Measurements from ENCODE around the gene SLC39A7. TPM values are rescaled to one million over a fixed set of nuclear protein-coding genes. Genes with fewer than 3 reads are reported as not detected.

SLC39A7 gene
- total and polyA plus RNA-seq, 4 donors: 8.9 to 112 (median 71.1) TPM

DNA sequence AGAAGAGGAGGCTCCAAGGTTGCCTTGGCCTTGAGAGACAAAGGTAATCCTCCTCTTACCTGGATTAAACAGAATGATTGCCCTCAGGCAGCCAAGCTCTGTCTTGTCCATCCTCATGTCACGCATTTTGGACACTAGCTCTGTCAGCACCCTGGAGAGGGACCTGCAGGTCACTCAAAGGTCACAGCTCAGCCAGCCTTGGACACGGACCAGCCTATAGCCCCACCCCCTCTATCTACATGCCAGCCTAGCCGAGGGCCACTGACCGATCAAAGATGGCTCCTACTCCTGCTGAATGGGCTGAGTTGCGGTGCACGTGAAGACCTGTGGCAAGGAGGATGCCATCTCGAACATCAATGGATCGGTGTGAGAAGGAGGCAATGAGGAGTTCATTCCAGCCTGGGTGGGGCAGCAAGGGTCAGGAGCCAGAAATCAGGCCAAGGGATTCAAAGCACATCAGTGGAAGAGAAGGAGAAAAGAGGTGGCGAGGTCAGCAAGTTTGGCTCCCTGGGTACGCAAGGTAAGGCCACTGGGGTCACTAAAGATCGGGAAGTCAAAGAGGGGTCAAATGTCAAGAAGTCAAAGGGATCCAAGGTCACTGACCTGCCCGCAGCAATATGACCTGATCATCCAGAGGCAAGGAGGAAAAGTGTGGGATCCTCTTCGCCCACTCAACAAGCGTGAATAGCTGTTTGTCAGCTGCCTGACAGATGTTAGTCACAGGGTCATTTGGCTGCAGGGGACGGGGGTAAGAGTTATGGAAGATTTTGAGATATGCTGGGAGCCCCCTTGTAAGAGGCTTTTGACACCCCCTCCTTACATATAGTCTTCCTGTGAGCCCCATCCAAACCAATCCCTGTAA, 5.1 kb upstream of the SLC39A7 start:
- Histone ChIP-seq H3K36me3 (ENCODE audit: control insufficient read depth in 4 of 4, insufficient read depth in 3 of 4, low read depth in 1 of 4, low read length in 3 of 4) (peaks cover 0 to 31% (median 24%) of the 10 kb centered on the region in 4 donors), H3K9ac (ENCODE audit: low read depth in 1 of 2, low read length in 2 of 2) (no peak overlapping the region), H3K27me3 (ENCODE audit: control insufficient read depth in 4 of 4, insufficient read depth in 4 of 4, low read length in 3 of 4) (no peaks in the 10 kb centered on the region), H3K27ac (ENCODE audit: low read depth in 1 of 2, low read length in 2 of 2) (no peak overlapping the region), H3K4me3 (ENCODE audit: low read depth in 1 of 3, low read length in 3 of 3) (no peak overlapping the region), H3K9me3 (ENCODE audit: control insufficient read depth in 4 of 4, low read length in 3 of 4) (no peaks in the 10 kb centered on the region), H3K4me1 (ENCODE audit: control insufficient read depth in 4 of 4, insufficient read depth in 4 of 4, low read length in 3 of 4) (peaks cover 5 to 52% (median 37%) of the 10 kb centered on the region in 4 donors)
- TF ChIP-seq, protein P1, sequence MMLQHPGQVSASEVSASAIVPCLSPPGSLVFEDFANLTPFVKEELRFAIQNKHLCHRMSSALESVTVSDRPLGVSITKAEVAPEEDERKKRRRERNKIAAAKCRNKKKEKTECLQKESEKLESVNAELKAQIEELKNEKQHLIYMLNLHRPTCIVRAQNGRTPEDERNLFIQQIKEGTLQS (IDR thresholded peaks at IDR 0.05): no peak
- no peak for TF ChIP-seq TAF1 (conservative IDR thresholded peaks at IDR 0.05)
- TF ChIP-seq FOXA1 (IDR thresholded peaks at IDR 0.05): no peak
- TF ChIP-seq SP1 (IDR thresholded peaks at IDR 0.05): peak; percentile 71
- TF ChIP-seq, protein P2, sequence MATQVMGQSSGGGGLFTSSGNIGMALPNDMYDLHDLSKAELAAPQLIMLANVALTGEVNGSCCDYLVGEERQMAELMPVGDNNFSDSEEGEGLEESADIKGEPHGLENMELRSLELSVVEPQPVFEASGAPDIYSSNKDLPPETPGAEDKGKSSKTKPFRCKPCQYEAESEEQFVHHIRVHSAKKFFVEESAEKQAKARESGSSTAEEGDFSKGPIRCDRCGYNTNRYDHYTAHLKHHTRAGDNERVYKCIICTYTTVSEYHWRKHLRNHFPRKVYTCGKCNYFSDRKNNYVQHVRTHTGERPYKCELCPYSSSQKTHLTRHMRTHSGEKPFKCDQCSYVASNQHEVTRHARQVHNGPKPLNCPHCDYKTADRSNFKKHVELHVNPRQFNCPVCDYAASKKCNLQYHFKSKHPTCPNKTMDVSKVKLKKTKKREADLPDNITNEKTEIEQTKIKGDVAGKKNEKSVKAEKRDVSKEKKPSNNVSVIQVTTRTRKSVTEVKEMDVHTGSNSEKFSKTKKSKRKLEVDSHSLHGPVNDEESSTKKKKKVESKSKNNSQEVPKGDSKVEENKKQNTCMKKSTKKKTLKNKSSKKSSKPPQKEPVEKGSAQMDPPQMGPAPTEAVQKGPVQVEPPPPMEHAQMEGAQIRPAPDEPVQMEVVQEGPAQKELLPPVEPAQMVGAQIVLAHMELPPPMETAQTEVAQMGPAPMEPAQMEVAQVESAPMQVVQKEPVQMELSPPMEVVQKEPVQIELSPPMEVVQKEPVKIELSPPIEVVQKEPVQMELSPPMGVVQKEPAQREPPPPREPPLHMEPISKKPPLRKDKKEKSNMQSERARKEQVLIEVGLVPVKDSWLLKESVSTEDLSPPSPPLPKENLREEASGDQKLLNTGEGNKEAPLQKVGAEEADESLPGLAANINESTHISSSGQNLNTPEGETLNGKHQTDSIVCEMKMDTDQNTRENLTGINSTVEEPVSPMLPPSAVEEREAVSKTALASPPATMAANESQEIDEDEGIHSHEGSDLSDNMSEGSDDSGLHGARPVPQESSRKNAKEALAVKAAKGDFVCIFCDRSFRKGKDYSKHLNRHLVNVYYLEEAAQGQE (IDR thresholded peaks at IDR 0.05): peak; percentile 99
- TF ChIP-seq RAD21 (IDR thresholded peaks at IDR 0.05): no peak
- TF ChIP-seq JUND (IDR thresholded peaks at IDR 0.05): no peak
- TF ChIP-seq NR2F2 (IDR thresholded peaks at IDR 0.05): peak; percentile 84
- TF ChIP-seq HNF4A (conservative IDR thresholded peaks at IDR 0.05): peak; percentile 21 to 46
- peak; percentile 88 for TF ChIP-seq YY1 (IDR thresholded peaks at IDR 0.05)
- TF ChIP-seq, protein P3, sequence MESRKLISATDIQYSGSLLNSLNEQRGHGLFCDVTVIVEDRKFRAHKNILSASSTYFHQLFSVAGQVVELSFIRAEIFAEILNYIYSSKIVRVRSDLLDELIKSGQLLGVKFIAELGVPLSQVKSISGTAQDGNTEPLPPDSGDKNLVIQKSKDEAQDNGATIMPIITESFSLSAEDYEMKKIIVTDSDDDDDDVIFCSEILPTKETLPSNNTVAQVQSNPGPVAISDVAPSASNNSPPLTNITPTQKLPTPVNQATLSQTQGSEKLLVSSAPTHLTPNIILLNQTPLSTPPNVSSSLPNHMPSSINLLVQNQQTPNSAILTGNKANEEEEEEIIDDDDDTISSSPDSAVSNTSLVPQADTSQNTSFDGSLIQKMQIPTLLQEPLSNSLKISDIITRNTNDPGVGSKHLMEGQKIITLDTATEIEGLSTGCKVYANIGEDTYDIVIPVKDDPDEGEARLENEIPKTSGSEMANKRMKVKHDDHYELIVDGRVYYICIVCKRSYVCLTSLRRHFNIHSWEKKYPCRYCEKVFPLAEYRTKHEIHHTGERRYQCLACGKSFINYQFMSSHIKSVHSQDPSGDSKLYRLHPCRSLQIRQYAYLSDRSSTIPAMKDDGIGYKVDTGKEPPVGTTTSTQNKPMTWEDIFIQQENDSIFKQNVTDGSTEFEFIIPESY (IDR thresholded peaks at IDR 0.05): no peak
- peak; percentile 91 to 96 for TF ChIP-seq RXRA (IDR thresholded peaks at IDR 0.05)
- 61% methylated on average over 15 of the region's 15 CpGs for WGBS
- peak; percentile 56 for DNase-seq (ENCODE audit: low spot score)

DNA sequence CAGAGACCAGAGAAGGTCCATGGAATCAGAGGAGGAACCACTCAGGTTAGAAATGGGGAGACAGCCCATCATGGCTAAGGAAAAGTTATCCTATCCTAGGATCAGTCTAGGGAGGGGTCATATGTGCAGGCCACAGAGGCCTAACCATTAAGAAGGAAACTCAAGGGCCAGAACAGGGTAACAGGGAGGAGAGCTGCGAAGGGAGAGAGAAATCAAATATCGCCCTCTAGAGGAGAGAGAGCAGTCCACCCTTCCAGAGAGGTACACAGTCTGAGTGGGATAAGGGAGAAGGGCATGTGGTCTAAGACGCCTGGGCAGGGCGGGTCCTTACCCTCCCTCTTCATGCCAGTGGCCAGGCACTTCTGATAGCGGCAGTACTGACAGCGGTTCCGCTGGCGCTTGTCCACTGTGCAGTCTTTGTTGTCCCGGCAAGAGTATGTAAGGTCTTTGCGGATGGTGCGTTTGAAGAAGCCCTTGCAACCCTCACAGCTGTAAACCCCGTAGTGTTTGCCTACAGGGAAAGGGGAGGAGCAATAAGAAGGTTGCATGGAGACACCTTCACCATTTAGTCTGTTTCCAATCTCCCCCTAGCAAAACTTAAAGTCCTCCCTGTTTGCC, 3.1 kb upstream of the SLC39A7 start:
- Histone ChIP-seq H3K4me1 (ENCODE audit: control insufficient read depth in 4 of 4, insufficient read depth in 4 of 4, low read length in 3 of 4) (peaks cover 8 to 63% (median 51%) of the 10 kb centered on the region in 4 donors), H3K9ac (ENCODE audit: low read depth in 1 of 2, low read length in 2 of 2) (no peak overlapping the region), H3K36me3 (ENCODE audit: control insufficient read depth in 4 of 4, insufficient read depth in 3 of 4, low read depth in 1 of 4, low read length in 3 of 4) (peaks cover 0 to 36% (median 28%) of the 10 kb centered on the region in 4 donors), H3K4me3 (ENCODE audit: low read depth in 1 of 3, low read length in 3 of 3) (no peak overlapping the region), H3K9me3 (ENCODE audit: control insufficient read depth in 4 of 4, low read length in 3 of 4) (no peaks in the 10 kb centered on the region), H3K27ac (ENCODE audit: low read depth in 1 of 2, low read length in 2 of 2) (no peak overlapping the region), H3K27me3 (ENCODE audit: control insufficient read depth in 4 of 4, insufficient read depth in 4 of 4, low read length in 3 of 4) (no peaks in the 10 kb centered on the region)
- TF ChIP-seq RAD21 (IDR thresholded peaks at IDR 0.05): peak; percentile 63 to 76
- no peak for TF ChIP-seq HNF4A (conservative IDR thresholded peaks at IDR 0.05)
- TF ChIP-seq, protein P3 (IDR thresholded peaks at IDR 0.05): no peak
- peak in 1 of 2 donors; percentile 18 for TF ChIP-seq RXRA (IDR thresholded peaks at IDR 0.05)
- TF ChIP-seq, protein P4, sequence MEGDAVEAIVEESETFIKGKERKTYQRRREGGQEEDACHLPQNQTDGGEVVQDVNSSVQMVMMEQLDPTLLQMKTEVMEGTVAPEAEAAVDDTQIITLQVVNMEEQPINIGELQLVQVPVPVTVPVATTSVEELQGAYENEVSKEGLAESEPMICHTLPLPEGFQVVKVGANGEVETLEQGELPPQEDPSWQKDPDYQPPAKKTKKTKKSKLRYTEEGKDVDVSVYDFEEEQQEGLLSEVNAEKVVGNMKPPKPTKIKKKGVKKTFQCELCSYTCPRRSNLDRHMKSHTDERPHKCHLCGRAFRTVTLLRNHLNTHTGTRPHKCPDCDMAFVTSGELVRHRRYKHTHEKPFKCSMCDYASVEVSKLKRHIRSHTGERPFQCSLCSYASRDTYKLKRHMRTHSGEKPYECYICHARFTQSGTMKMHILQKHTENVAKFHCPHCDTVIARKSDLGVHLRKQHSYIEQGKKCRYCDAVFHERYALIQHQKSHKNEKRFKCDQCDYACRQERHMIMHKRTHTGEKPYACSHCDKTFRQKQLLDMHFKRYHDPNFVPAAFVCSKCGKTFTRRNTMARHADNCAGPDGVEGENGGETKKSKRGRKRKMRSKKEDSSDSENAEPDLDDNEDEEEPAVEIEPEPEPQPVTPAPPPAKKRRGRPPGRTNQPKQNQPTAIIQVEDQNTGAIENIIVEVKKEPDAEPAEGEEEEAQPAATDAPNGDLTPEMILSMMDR (IDR thresholded peaks at IDR 0.05; ENCODE audit: low read depth, low read length, missing input control): peak; percentile 55
- TF ChIP-seq, protein P2 (IDR thresholded peaks at IDR 0.05): no peak
- TF ChIP-seq, protein P5, sequence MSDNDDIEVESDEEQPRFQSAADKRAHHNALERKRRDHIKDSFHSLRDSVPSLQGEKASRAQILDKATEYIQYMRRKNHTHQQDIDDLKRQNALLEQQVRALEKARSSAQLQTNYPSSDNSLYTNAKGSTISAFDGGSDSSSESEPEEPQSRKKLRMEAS (IDR thresholded peaks at IDR 0.05): no peak
- peak; percentile 50 for DNase-seq (ENCODE audit: low spot score)
- 37% methylated on average over 12 of the region's 12 CpGs for WGBS

All from liver (tissue), 9 donors.